ENCODE results near the gene NARF.

DNA sequence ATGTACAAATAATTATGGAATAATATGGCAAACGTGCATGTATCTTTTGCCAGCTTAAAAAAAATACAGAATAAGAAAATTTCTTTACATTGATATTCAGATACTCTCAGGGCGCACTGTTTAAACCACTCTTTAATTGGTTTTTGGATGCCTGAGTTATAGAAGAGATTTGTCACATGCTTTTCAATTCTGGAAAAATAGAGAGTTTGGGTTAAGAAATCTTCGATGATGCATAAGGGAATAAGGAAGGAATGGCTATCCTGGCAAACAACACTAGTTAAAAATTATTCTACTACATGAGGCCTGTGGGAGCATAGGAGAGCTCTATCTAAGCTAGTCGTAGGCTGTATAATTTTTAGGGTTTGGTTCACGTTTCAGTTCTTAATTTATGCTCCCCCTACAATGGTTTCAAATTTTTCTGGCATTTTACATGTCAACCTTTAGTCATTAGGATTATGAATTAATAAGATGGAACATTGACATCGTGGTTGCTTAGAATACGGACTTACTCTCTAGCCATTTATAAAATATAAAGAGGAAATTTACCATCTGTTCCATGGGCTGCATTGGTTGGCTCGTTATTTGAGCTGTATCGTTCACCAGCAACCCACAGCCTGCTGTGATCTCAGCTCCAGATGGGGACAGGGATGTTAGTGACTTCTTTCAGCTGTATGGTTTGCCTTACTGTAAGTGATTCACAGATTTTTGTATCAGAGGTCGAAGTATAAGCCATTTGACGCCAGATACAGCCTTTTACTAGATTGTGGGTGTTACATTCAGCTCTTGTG lies 15.9 kb downstream of the NARF start:
- TF ChIP-seq EZH2phosphoT487 (IDR thresholded peaks at IDR 0.05; ENCODE audit: borderline replicate concordance, low read length) = no peak
- TF ChIP-seq, protein P1, sequence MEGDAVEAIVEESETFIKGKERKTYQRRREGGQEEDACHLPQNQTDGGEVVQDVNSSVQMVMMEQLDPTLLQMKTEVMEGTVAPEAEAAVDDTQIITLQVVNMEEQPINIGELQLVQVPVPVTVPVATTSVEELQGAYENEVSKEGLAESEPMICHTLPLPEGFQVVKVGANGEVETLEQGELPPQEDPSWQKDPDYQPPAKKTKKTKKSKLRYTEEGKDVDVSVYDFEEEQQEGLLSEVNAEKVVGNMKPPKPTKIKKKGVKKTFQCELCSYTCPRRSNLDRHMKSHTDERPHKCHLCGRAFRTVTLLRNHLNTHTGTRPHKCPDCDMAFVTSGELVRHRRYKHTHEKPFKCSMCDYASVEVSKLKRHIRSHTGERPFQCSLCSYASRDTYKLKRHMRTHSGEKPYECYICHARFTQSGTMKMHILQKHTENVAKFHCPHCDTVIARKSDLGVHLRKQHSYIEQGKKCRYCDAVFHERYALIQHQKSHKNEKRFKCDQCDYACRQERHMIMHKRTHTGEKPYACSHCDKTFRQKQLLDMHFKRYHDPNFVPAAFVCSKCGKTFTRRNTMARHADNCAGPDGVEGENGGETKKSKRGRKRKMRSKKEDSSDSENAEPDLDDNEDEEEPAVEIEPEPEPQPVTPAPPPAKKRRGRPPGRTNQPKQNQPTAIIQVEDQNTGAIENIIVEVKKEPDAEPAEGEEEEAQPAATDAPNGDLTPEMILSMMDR (IDR thresholded peaks at IDR 0.05; ENCODE audit: low read depth, low read length, poor library complexity, severe bottlenecking) = no peak

Measured in DOHH2 (cell line).